HG03442 (cell line): ENCODE results near the gene DCXR.

Experiments used
- ATAC-seq: cut with Tn5 transposase; IDR thresholded peaks from one replicate; pipeline ENCODE4 v1.9.1; 2021; ENCODE audit warnings: mild to moderate bottlenecking, moderate library complexity; ENCODE audit not compliant: unreplicated experiment

The DCXR gene

DNA sequence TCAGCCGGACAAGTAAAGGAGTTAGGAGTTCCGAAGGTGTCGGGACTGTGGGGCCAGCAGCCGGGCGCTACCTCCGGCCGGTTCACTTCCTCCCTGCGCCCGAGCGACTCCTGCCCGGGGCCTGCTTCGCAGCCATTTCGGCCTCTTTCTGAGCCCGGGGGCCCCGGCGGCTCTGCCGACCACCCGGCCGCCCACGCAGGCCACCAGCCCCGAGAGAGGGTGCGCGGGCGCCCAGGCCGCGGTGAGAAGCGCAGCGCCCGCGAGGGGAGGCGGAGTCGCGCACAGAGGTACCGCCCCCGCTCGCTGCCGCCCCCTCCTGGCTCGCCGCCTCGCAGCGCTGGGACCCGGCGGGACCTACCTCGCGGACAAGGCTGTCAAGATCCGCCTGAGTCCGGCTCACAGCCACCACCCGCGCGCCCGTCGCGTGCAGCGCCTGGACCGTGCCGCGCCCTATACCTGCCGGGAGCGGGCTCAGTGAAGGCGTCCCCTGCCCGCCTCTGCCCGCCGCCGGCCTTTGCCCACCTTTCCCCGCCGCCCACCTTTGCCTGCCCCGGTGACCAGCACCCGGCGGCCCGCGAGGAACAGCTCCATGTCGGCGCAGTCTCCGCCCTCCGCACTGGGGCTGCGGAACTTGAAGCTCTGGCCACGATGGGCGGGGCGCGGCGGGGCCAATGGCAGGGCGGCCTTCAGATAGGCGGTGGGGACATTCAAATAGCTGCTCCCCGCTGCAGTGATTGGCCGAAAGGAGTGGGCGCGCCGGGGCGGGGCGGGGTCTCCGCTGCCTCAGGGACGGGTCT, at the start of gene DCXR:
TSS of gene DCXR (minus strand) at position 606 of the 797 bp plus-strand sequence. CDS start at position 591, 15 bp downstream.
- ATAC-seq = peak; percentile 86

DNA sequence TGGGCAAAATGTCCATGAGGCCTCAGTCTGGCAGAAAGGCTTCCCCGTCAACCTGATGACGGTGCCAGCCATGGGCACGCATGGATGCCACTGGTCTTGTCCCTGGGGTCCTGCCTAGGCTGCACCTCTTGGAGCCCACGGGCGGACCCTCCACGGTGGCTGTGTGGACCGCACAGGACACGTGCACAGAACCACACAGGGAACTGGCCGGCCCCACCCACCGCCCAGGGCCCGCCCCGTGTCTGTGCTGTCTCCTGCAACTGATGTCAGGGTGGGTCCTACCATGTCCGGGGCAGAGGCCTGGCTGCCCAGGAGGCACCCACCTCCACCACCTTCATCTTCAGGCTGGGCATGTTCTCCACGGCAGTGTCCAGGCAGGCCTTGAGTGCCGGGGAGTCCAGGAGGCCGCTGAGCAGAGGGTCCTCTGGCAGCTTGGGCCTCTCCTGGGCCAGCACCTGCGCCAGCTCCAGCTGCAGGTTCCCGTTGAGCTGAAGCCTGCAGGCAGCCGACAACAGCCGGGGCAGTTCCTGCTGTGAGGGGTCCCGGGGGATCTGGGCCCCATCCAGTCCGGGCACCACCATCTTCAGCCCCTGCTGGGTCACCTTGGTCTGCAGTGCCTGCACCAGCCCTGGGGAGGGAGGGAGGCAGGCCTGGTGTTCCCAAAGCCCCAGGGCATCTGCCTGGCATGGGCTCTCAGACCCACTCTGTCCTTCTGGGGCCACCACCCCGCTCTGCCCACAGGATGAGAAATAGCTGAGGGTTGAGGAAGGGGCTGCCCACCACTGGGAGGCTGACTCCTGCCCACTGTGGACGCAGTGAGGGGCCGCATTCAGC, 48.7 kb upstream of the DCXR start:
- no peak for ATAC-seq

DNA sequence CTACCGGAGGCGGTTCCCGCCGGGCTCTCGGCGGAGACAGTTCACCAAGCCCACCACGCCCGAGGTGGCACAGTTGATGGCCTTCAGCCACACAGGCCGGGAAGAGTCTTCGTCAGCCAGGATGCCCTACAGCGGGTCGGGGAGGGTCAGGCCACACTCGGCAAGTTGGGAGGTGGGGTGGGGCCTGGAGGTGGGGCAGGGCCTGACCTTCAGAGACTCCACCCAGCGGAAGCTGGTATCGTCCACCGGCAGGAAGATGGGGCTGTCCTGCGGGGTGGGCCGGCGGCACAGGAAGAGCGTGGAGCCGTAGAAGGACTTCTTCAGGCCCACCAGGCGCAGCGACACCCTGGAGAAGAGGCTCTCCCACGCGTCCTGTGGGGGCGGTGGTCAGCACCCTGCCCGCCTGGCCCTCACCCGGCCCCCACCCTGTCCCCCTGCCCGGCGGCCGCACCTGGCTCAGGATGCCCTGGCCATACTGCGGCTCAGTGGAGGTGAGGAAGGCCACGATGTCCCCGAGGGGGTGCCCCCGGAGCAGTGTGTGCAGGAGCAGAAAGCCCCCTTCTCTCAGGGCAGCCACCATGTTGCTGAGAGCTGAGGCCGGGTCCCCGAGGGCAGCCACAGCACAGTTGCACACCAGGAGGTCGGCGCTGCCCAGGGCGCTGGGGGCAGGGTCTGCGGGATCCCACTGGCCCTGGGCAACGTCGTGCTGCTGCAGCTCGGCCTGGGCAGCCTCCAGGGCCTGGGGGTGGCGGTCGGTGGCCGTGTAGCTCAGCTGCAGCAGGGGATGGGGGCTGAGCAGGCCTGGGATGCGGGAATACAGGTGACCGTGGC, 47.7 kb upstream of the DCXR start:
- no peak for ATAC-seq

DNA sequence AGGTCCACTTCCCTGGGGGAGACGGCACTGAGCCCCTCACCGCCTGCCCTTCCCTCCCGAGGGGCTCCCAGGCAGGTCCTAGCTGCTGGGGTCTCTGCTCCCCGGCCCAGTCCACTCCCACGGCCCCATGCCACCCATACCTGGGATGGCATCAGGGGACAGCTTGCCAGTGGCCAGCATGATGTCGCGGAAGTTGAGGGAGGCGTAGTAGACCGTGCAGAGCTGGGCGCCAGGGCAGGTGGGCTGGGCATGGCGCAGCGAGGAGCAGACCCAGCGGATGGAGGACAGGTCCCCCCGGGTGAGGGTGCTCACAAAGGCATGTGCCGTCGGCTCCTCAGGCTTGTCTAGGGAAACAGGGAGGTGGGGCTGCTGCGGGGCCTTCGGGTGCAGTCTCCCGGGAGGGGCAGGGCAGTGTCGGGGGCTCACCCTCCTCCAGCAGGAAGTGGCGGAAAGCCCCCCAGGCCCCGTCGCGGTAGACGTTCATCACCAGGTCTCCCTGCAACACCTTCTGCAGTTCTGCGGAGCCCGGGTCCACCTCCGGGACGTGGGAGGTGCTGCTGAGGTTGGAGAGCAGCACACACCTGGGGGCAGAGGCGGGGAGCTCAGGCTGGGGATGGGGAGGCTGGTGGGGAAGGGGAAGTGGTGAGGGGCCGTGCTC, 47.0 kb upstream of the DCXR start:
- ATAC-seq = no peak

DNA sequence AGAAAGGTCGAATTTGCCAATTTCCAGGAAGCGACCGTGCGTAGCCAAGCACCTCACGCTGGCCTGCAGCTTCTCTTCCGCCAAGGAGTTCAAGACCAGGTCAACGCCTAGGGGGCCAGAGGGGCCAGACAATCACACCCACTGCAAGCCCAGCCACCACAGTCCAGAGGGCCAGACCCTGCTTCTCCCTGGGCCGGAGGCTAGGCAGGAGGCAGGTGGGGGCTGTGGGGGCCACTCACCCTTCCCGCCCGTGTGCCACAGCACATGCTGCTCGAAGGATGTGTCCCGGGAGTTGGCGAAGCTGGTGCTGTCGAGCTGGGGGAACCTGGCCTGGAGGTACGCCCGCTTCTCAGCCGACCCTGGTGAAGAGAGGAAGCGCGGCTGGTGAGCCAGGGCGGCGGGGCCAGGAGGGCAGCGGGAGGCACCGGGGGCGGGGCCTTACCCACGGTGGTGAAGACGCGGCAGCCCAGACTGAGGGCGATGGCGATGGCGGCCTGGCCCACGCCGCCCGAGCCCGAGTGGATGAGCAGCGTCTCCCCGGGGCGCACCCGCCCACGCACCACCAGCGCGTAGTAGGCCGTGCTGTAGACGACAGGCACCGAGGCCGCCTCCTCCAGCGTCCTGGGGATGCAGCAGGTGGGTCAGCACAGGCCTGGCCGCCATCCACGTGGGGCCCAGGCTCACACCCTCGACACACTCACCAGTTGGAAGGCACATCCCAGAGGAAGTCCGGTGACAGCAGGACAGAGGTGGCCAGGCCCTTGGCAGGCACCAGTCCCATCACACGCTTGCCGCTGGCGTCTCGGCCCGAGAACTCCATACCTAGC, 46.2 kb upstream of the DCXR start:
- ATAC-seq = no peak

DNA sequence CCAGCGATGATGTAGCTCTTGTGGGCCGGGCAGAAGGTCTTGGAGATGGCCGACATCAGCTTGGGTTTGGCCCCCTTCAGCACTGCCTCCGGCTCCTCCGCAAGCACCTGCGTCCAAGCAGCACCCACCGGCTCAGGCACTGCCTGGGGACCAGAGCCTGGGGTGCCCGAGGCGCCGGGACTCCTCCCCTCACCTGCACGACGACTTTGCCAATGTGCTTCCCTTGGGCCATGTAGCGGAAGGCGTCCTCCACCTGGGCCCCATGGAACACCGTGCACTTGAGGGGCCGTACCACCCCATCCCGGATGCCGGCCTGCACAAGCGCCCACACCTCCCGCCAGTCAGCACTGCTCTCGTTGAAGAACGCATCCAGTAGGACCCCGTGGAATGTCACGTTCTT, 45.5 kb upstream of the DCXR start:
- no peak for ATAC-seq

DNA sequence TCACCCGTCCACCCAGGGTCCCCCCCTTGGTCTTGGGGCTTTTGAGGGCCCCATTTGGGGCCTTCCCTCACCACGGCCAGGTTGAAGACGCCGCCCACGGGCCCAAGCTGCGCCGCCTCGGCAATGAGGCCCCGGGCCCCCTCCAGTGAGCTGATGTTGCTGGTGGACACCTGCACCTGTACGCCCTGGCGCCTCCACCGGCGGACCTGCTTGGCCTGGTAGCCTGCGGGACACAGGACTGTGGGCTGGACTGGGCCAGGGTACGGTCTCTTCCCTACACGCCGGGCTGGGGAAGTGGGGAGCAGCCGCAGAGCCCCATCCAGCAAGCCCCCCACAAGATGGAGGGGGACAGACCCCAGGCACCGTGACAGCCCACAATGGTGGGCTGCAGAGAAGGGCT, 45.0 kb upstream of the DCXR start:
- ATAC-seq = no peak

DNA sequence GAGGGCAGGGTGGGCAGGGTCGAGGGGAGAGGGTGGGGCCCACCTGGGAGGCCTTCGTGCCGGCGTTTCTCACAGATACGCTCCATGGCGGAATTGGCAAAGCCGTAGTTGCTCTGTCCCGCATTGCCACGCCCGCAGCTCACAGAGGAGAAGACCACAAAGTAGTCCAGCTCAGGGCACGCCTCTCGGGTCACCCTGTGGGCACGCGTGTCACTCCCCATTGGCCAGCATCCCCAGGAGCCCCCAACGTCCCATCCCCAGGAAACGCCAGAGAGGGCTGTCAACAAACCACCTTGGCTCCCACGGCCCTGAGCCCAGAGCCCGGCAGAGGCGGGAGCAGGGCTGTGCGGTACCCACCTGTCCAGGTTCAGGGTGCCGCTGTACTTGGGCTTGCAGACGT, 44.5 kb upstream of the DCXR start:
- ATAC-seq = no peak

DNA sequence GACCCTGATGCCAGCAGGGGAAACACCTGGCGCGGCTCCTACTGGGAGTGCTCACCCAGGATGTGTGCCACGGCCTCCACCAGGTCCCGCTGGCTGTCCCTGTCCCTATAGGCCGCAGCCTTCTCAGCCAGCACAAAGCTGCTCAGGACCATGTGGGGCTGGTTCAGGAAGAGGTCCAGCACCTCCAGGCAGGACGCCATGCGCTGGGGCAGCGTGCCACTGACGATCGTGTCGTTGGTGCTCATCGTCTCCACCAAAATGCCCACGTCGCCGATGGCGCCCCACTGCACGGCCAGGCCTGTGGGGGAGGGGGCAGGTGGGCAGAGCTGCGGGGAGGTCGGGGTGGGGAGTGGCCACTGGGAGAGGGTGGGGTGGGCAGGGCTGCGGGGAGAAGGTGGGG, 44.0 kb upstream of the DCXR start:
- ATAC-seq = no peak

DNA sequence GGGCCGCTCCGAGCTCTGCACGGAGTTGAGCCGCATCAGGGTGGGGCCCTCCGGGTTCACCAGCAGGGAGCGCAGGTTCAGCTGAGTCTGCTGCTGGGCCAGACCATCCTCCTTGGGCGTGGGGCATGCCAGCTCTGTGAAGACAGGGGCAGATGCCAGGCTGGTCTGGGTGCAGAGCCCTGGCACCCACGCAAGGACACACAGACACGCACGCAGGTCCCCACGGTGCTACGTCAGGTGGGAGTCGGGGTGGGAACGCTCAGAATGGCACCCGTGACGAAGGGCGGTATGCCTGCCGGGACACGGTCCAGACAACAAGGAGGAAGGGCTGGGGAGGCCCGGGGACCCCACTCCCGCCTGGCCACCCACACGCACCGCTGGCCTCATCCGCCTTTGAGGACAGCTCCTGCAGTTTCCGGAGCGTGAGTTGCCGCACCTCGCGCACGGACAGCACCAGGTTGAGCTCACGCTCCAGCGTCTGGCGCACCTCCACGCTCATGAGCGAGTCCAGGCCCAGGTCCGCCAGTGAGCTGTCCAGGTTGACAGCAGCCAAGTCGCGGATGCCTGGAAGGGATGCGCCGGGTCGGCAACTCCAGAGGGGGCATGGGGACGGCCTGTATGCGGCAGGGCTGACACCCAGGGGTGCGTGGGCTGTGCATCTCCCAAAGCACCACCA, 43.4 kb upstream of the DCXR start:
- no peak for ATAC-seq

DNA sequence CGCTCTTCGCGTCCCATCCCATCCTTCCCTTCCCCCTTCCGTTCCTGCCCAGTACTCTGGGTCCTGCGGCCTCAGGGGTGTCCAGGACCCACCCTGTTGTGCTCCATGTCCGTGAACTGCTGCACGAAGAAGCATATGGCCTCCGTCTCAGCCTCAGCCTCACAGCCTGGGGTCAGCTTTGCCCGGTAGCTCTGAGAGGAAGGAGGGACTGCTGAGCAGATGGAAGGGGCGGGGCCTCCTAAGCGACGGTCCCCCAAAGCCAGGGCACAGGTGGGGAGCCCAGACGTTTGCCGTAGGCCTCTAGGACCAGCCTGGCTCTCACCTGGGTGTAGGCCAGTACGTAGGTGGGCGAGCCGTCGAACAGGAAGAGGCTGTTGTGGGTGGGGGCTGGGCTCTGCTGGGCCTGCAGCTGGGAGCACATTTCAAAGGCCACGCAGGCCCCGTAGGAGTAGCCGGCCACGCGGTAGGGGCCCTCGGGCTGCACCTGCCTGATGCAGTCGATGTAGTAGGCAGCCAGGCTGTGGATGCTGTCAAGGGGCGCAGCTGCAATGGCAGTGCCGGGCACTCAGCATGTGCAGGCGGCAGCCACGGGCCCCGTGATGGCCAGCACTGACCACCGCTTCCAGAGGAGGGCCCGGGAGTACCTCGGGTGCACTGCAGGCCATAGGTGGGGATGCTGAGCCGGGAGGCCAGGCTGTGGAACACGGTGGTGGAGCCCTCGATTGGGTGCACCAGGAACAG, 42.7 kb upstream of the DCXR start:
- ATAC-seq = no peak

DNA sequence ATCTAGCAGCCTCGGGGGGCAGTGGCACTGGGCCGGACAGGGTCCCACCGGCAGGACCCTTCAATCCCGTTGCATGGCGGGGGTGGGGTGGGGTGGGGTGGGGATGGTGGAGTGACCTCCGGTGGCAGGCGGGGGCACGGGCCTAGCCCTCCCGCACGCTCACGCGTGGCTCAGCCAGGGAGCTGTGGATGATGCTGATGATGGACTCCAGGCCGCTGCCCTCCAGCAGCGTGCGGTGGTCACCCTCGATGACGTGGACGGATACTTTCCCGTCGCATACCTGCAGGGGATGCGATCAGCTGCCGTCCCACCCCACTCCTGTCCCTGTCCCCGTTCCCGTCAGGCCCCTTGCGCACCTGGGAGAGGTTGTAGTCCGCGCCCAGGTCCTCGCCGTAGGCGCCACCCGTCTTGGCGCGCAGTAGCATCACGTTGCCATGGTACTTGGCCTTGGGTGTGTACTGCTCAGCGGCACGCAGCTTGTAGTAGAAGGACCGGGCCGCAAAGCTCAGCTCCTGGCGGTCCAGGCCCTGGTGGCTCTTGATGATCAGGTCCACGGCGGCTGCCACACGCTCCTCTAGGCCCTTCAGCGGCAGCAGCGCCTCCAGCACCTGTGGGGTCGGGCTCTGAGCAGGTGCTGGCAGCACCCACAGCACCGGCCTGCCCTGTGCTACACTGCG, 41.6 kb upstream of the DCXR start:
- ATAC-seq = no peak

DNA sequence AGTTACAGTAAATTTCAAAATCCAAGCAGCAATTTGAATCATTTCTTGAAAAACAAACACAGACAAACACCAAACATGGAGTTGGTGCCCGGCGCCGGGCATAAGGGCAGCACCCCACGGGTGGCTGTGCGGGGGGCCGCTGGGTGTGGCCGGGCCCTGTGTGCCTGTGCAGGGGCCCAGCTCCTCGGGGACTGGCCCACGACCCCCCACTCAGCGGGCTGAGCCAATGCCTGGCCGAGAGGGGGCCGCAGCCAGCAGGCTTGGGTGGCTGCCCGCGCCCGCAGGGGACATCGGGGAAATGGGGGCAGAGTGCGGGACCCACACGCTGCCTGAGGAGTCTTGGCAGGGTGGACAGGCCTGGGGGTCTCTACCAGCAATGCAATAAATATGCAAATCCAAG, 40.9 kb upstream of the DCXR start:
- ATAC-seq = no peak

DNA sequence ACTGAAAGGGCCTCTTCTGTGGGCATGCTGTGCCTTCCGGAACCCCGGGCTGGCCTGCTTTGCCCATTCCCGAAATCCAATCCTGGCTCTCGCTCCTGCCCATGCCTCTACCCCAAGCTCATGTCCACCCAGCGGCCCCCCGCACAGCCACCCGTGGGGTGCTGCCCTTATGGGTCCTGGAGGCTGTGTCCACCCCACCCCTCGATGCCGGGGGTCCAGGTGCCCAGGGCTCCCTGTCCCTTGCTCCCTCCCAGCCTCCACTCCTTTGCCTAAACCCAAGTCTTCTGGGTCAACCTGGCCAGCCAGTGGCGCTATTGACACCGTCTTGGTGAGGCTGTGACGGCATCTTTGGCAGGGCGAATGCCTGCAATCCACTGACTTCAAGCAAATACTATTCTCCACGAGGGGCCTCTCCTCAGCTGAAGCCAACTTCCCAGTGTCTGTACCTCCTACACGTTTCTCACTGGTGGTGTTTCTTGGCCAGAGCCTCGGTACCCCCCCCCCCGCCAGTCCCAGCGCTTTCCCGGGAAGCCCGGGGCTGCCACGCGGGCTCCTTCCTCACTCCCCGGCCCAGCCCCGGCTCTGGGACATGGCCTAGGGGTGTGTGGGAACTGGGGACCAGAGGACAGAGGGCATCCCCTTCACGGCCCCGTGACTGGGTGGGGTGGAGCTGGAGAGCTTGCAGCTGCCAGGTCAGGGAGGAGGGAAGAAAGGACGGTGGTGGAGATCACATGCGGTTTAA, 40.3 kb upstream of the DCXR start:
- ATAC-seq = no peak

DNA sequence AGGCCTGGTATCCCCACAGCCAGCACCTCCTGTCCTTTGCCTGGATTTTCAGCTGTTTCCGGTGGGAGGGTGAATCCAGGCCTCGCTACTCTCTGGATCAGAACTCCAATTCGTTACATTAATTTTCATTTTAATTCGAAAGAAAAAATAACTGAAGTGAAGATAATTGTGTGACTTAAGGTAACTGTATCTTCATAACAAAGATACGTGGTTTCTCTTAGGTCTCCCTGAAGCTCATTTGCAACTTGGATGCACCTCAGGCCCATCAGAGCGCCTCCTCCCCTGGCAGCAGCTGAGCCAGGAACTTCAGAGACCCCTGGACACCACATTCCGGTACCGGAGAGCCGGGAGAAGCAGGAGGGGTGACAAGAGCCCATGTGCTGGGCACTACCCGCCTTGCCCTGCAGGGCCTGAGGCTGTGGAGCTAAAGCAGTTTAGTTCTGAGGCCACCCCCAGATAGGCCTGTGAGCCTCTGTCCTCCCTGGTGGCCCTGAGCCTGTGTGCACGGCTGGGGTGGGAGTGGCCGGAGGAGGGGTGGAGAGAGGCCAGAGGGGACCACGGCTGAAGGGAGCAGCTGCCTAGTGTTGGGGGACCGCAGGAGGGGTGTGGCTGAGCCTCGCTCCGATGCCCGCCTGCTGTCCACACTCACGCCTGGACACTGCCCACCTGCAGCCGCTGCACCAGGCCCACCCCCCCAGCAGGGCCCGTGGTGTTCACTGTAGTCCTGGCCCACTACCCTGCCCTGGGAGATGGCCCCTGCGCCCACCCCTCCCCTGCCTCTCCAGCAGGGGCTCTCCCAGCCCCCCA, 39.5 kb upstream of the DCXR start:
- ATAC-seq = no peak

DNA sequence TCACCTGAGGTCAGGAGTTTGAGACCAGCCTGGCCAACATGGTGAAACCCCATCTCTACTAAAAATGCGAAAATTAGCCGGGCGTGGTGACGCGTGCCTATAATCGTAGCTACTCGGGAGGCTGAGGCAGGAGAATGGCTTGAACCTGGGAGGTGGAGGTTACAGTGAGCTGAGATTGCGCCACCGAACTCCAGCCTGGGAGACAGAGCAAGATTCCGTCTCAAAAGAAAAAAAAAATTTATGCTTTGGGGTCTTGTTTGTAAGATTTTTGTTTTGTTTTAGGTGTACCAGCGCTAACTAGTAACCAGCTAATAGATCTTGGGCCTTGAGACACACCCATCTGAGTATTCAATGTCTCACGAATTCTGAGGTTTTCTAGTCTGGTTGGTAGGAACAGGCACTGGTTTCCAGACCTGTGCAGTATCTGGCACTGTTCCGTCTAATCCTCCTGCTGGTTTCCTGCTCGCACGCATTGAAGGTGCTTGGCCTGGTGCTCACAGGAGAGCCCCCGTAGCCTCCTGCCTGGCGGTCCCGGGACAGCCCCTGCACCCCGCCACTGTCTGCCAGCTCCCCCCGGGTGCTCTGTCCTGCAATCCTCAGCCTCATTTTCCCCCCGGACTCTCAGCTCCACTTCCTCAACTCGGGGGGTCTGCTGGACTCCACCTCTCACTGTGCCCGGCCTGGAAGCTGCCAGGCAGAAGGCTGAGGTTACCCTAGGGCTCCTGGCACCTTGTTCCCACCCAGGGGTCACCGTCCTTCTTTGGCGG, 38.7 kb upstream of the DCXR start:
- ATAC-seq = no peak
